A549 (cell line): Measurements from ENCODE around the gene HNRNPUL1.
A peak's percentile ranks its signal among the peaks of the same experiment; 100 is the strongest.

Experiments
- CTCF ChIP-seq: fragments of >200 bp; sonication (Bioruptor Twin); formaldehyde crosslinking; IDR thresholded peaks from 3 replicates; pipeline ENCODE4 v1.5.1; 2016
- JUN ChIP-seq, 2 experiments: fragments of >200 bp; sonication (Bioruptor Twin); formaldehyde crosslinking; IDR thresholded peaks; 2 replicates in 1 of 2; 3 replicates in 1 of 2; pipeline ENCODE4 v1.6.1; 2016 to 2017
- NPAS2 ChIP-seq: fragments of 250-450 bp; sonication (Bioruptor Pico); IDR thresholded peaks from 2 replicates; pipeline ENCODE4 v1.8.0; 2022; ENCODE audit warnings: mild to moderate bottlenecking, moderate library complexity, borderline replicate concordance
- POLR2A ChIP-seq: IDR thresholded peaks from 2 replicates; pipeline ENCODE4 v1.6.1; 2012; ENCODE audit warnings: mild to moderate bottlenecking, low read length
- RAD21 ChIP-seq, 2 experiments: fragments of >200 bp in 1 of 2; sonication (Bioruptor Twin) in 1 of 2; formaldehyde crosslinking in 1 of 2; IDR thresholded peaks in 1 of 2; conservative IDR thresholded peaks in 1 of 2; 2 replicates in 1 of 2; 3 replicates in 1 of 2; pipeline ENCODE4 v1.6.1; 2012 to 2018; ENCODE audit warnings: inconsistent platforms in 1 of 2

- no peak for TF ChIP-seq CTCF
- peak in 1 of 2 experiments; percentile 10; a peak in 2 of 5 replicates for TF ChIP-seq RAD21 (conservative IDR thresholded peaks at IDR 0.05 in 1 of 2, IDR thresholded peaks at IDR 0.05 in 1 of 2)
- no peak for TF ChIP-seq POLR2A
- TF ChIP-seq NPAS2 (CRISPR knock-in tag), result no peak
- TF ChIP-seq JUN (IDR thresholded peaks at IDR 0.05), result no peak
These were observed 38.7 kb upstream of the HNRNPUL1 start for GRCh38 chr19:41225238-41226052.
